ENCODE results near the gene BCAN. TPM values are rescaled to one million over a fixed set of nuclear protein-coding genes. Genes with fewer than 3 reads are reported as not detected.

The BCAN gene
- total RNA-seq, 1 experiment from 2014 or later = 3.6 TPM

- Mint-ChIP-seq H3K4me1 (peaks cover 59% of the 10 kb centered on the region), H3K9me3 (no peaks in the 10 kb centered on the region), H3K4me3 (peak overlapping the region; percentile 74), H3K36me3 (no peaks in the 10 kb centered on the region), H3K27ac (no peak overlapping the region), H3K27me3 (ENCODE audit: low read depth) (peaks cover 7% of the 10 kb centered on the region; the same call in 1 of the 2 replicates)
- ChIA-PET CTCF (interaction anchor here (0.7 to 17.1 kb wide), 24 partner anchors 12 to 236 kb away, joined by 3 to 1553 read pairs (median 24); partner anchors contain the start of genes BCAN, CRABP2, HDGF and INSRR), POLR2A (interaction anchor here (1.2 to 8.0 kb wide), 9 partner anchors 10 to 76 kb away, joined by 3 to 195 read pairs (median 6); partner anchors contain the start of genes CRABP2, HDGF, ISG20L2 and METTL25B)
- DNase-seq (ENCODE audit: low spot score) (no peak), ATAC-seq (no peak)
- no peak for TF ChIP-seq ZNF416 (CRISPR knock-in tag; IDR thresholded peaks at IDR 0.05)
- TF ChIP-seq MAX (CRISPR knock-in tag; IDR thresholded peaks at IDR 0.05) = no peak
- no peak for TF ChIP-seq STAT6 (CRISPR knock-in tag; conservative IDR thresholded peaks at IDR 0.05; ENCODE audit: low read depth)
- no peak for TF ChIP-seq ESRRA (CRISPR knock-in tag; IDR thresholded peaks at IDR 0.05; ENCODE audit: borderline replicate concordance)
- no peak for TF ChIP-seq PRDM15 (CRISPR knock-in tag; IDR thresholded peaks at IDR 0.05)
- TF ChIP-seq ARID4B (CRISPR knock-in tag; IDR thresholded peaks at IDR 0.05; ENCODE audit: borderline replicate concordance) = no peak
- TF ChIP-seq SMAD4 (CRISPR knock-in tag; IDR thresholded peaks at IDR 0.05) = no peak
- no peak for TF ChIP-seq ZBTB43 (CRISPR knock-in tag; IDR thresholded peaks at IDR 0.05)
- TF ChIP-seq E2F4 (CRISPR knock-in tag; IDR thresholded peaks at IDR 0.05; ENCODE audit: borderline replicate concordance, low read depth) = no peak
- no peak for TF ChIP-seq HMGA2 (CRISPR knock-in tag; IDR thresholded peaks at IDR 0.05)
- no peak for TF ChIP-seq FOXK1 (CRISPR knock-in tag; IDR thresholded peaks at IDR 0.05)
- TF ChIP-seq ATF6 (CRISPR knock-in tag; IDR thresholded peaks at IDR 0.05) = no peak
- no peak for TF ChIP-seq CREB1 (CRISPR knock-in tag; IDR thresholded peaks at IDR 0.05)
- no peak for TF ChIP-seq ZMAT4 (CRISPR knock-in tag; IDR thresholded peaks at IDR 0.05)
- no peak for TF ChIP-seq JUN (CRISPR knock-in tag; IDR thresholded peaks at IDR 0.05)
- no peak for TF ChIP-seq ZNF138 (CRISPR knock-in tag; conservative IDR thresholded peaks at IDR 0.05)
Measured at GRCh38 chr1:156690675-156691036, 48.7 kb downstream of the BCAN start.
